ENCODE results near the gene MRPL22. TPM values are rescaled to one million over a fixed set of nuclear protein-coding genes. Genes with fewer than 3 reads are reported as not detected.

The MRPL22 gene
- total RNA-seq, 1 experiment from 2014 or later = 68.3 TPM

DNA sequence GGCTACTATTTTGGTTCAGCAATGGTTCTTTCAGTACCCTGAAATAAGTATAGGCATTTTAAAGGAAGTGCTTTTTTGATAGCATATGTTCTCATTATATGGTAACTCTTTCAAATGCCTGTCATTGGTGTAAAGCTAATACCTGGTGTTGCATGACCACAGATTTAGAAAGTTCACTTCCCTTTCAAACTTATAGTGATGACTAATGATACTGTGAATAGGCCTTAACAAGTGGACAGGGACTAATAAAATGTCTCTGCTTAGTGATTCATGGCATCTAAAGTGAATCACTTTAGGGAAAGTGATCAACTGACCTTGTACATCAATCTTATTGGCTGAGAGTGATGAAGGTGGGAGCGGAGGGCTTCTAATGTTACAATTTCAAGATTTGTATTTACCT is 21.6 kb downstream of the MRPL22 start:
- Histone ChIP-seq H3K9me2 (ENCODE audit: insufficient read depth) (no peaks in the 10 kb centered on the region), H4K20me1 (ENCODE audit: insufficient read depth) (no peaks in the 10 kb centered on the region), H3K27me3 (ENCODE audit: insufficient read depth, low read length) (no peaks in the 10 kb centered on the region), H3K9ac (ENCODE audit: low read length) (no peak overlapping the region), H3K4me1 (ENCODE audit: control insufficient read depth in 1 of 2, insufficient read depth in 2 of 2, low read length in 2 of 2) (no peaks in the 10 kb centered on the region), H3K9me3 (ENCODE audit: control insufficient read depth in 1 of 2, insufficient read depth in 1 of 2, low read depth in 1 of 2, low read length in 2 of 2) (no peaks in the 10 kb centered on the region), H3K4me3 (replicated peaks in 1 of 2; ENCODE audit: low read depth in 1 of 2, low read length in 2 of 2) (no peak overlapping the region), H3K4me2 (ENCODE audit: low read length) (no peak overlapping the region), H3K36me3 (ENCODE audit: control insufficient read depth in 1 of 2, insufficient read depth in 2 of 2, low read length in 2 of 2) (peaks cover 10 to 11% of the 10 kb centered on the region in 2 experiments; a peak in 2 of 4 replicates), H2AFZ (ENCODE audit: low read depth, low read length, poor library complexity, severe bottlenecking) (no peak overlapping the region), H3K27ac (ENCODE audit: low read depth, low read length) (no peak overlapping the region), H3K79me2 (ENCODE audit: insufficient read depth, low read length) (peaks cover 5% of the 10 kb centered on the region; the same call in 1 of the 2 replicates)
- BruUV-seq (replicated peaks) = no TSS peak
- intact Hi-C loops (cut with micrococcal nuclease) = no loop called here
- DNase-seq (ENCODE audit: low read depth, low spot score) (no peak), ATAC-seq (no peak)
- ChIA-PET RAD21 (ENCODE audit: low non-redundant PET in 1 of 2, low total read pairs in 2 of 2, uncharacterized antibody in 2 of 2, unreplicated experiment in 2 of 2) (no interaction called here), CTCF (no interaction called here), POLR2A (interaction anchor here (1.1 kb wide), 1 partner anchor 25 kb away, joined by 3 read pairs; the partner anchor contains the start of gene GEMIN5)
- TF ChIP-seq RAD21 (IDR thresholded peaks at IDR 0.05; ENCODE audit: low read depth) = no peak
- TF ChIP-seq POLR2AphosphoS5 (IDR thresholded peaks at IDR 0.05; ENCODE audit: low read depth, low read length) = no peak
- TF ChIP-seq SIN3A (IDR thresholded peaks at IDR 0.05; ENCODE audit: low read depth) = no peak
- TF ChIP-seq, protein P1, sequence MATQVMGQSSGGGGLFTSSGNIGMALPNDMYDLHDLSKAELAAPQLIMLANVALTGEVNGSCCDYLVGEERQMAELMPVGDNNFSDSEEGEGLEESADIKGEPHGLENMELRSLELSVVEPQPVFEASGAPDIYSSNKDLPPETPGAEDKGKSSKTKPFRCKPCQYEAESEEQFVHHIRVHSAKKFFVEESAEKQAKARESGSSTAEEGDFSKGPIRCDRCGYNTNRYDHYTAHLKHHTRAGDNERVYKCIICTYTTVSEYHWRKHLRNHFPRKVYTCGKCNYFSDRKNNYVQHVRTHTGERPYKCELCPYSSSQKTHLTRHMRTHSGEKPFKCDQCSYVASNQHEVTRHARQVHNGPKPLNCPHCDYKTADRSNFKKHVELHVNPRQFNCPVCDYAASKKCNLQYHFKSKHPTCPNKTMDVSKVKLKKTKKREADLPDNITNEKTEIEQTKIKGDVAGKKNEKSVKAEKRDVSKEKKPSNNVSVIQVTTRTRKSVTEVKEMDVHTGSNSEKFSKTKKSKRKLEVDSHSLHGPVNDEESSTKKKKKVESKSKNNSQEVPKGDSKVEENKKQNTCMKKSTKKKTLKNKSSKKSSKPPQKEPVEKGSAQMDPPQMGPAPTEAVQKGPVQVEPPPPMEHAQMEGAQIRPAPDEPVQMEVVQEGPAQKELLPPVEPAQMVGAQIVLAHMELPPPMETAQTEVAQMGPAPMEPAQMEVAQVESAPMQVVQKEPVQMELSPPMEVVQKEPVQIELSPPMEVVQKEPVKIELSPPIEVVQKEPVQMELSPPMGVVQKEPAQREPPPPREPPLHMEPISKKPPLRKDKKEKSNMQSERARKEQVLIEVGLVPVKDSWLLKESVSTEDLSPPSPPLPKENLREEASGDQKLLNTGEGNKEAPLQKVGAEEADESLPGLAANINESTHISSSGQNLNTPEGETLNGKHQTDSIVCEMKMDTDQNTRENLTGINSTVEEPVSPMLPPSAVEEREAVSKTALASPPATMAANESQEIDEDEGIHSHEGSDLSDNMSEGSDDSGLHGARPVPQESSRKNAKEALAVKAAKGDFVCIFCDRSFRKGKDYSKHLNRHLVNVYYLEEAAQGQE (IDR thresholded peaks at IDR 0.05; ENCODE audit: low read depth) = no peak
- no peak for TF ChIP-seq ZFX (IDR thresholded peaks at IDR 0.05)
- TF ChIP-seq, protein P2, sequence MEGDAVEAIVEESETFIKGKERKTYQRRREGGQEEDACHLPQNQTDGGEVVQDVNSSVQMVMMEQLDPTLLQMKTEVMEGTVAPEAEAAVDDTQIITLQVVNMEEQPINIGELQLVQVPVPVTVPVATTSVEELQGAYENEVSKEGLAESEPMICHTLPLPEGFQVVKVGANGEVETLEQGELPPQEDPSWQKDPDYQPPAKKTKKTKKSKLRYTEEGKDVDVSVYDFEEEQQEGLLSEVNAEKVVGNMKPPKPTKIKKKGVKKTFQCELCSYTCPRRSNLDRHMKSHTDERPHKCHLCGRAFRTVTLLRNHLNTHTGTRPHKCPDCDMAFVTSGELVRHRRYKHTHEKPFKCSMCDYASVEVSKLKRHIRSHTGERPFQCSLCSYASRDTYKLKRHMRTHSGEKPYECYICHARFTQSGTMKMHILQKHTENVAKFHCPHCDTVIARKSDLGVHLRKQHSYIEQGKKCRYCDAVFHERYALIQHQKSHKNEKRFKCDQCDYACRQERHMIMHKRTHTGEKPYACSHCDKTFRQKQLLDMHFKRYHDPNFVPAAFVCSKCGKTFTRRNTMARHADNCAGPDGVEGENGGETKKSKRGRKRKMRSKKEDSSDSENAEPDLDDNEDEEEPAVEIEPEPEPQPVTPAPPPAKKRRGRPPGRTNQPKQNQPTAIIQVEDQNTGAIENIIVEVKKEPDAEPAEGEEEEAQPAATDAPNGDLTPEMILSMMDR (IDR thresholded peaks at IDR 0.05 in 2 of 3, conservative IDR thresholded peaks at IDR 0.05 in 1 of 3; ENCODE audit: borderline replicate concordance in 1 of 3, insufficient read depth in 1 of 3, low read depth in 2 of 3, low read length in 2 of 3) = no peak
- TF ChIP-seq SP1 (IDR thresholded peaks at IDR 0.05; ENCODE audit: low read depth) = no peak
- TF ChIP-seq SRF (IDR thresholded peaks at IDR 0.05; ENCODE audit: low read depth) = no peak
- TF ChIP-seq ELF1 (IDR thresholded peaks at IDR 0.05; ENCODE audit: borderline replicate concordance, low read depth) = no peak
- TF ChIP-seq YY1 (IDR thresholded peaks at IDR 0.05; ENCODE audit: extremely low read depth, insufficient replicate concordance, low read depth, low read length) = no peak
- no peak for TF ChIP-seq EZH2phosphoT487 (IDR thresholded peaks at IDR 0.05; ENCODE audit: borderline replicate concordance)
- no peak for TF ChIP-seq CBX3 (IDR thresholded peaks at IDR 0.05; ENCODE audit: low read depth)
- no peak for TF ChIP-seq CEBPB (IDR thresholded peaks at IDR 0.05; ENCODE audit: low read depth)
